GM11168 (cell line): Measurements from ENCODE around the gene NT5C3A.

ENCODE experiments used
- in situ Hi-C: fragments of 300-500 bp; cut with MboI; formaldehyde crosslinking; loops from one replicate; pipeline ENCODE4 v1.12.0; 2022; ENCODE audit warnings: low sequenced_read_pairs; ENCODE audit not compliant: unreplicated experiment

NT5C3A gene

DNA sequence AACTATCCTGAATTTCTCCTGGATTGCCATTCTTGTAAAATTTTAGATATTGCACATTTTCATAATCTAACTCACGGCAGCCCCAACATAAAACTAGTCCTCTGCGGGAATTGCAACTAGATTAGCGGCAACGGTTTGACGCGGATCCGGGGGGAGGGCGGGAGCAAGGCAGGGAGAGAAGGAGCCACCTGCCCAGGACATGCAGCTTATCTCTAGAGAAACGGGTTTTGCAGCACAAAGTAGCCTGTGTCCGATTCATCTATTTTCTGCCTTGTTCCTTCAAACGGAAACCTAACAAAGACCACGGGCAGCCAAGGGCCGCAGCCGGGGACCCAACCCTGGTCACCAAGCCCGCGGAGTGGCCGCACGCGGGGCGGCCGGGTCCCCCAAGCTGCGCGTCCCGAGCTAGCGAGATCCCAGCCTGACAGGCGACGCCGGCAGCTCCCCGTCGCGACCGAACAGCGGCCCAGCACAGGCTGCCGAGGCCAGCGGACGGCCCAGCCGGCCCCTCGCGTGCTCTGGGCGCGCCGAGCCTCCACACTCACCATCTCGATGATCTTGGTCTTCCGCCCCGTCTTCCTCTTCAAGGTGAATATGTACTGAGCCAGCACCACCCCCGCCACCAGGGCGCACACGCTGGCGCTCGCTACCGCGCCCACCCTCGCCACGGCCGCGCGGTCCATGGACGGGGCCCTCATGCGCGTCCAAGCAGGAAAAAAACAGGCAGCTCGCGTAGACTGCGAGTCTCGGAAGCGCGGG is at the start of gene NT5C3A:
TSS of gene NT5C3A (minus strand) at position 754 of the 759 bp plus-strand sequence. CDS start at position 683, 71 bp downstream.
- in situ Hi-C loops = no loop called here

DNA sequence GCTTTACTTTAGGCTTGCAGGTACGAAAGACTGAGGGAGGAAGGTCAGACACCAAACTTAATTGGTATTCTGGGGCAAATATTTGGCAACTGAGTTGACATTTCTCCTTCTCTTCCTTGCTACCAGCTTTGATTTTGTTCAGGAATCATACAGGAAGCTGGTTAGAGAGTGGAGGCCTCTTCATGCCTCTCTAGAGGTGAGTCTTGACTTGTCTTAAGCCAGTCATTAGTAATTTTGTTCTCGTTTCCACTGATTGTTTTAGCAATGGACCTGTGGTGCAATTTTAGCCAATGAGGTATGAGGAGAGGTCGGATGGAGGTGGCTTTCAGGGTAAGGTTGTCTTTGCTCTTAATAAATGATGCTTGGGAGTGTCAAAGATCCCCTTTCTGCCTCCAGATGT is 49.0 kb upstream of the NT5C3A start:
- in situ Hi-C loops = no loop called here

DNA sequence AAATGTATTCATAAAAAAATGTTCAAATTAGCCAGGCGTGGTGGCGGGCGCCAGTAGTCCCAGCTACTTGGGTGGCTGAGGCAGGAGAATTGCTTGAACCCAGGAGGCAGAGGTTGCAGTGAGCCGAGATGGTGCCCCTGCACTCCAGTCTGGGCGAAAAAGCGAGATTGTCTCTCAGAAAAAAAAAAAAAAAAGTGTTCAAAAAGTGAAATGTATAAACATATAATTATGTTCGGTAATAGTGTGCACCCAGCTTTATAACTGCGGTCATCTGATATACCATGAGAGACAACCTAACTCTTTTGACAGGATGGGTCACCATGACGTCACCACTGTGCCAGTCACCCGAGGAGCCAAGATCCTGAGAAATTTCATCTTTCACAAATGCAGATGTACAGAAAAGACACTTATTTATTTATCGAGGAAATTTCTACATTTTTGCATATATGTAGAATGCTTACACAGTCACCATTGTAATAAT is 47.2 kb upstream of the NT5C3A start:
- in situ Hi-C loops = no loop called here

DNA sequence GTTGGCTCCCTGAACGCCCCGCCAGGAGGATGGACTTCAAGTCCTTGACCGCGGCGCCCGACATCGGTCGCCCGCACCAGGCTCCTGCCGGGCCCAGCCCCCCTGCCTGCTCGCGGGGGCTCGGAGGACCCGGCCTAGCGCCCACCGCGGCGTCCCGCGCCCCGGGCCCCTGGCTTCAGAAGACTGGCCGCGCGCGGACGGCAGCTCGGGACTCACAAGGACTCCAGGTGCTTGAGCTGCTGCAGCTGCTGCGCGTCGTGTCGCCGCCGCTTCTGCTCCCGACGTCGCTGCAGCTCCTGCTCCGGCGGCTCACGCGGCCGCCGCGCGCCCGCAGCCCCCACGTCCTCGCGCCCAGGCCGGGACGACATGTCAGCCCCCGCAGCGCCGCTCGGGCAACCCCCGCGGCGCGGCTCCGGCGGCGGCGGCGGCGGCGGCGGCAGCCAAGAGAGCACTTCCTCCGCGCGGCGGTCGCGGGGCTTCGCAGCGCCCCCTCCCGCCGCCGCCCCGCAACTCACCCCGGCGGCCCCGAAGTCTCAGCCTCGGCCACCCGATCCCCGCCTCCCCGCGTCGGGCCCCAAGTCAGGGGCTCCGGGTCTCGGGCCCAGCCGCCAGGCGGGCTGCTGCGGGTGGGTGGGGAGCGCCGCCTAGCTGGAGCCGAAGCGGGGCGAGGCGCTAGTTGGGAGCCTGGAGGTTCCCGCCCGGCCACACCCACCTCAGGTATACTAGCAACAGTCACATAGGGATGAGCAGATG is 46.6 kb upstream of the NT5C3A start, which contains the start of gene RP9:
TSS of gene RP9 (minus strand) at position 400 of the 753 bp plus-strand sequence. CDS start at position 368, 32 bp downstream.
- in situ Hi-C loops = no loop called here

DNA sequence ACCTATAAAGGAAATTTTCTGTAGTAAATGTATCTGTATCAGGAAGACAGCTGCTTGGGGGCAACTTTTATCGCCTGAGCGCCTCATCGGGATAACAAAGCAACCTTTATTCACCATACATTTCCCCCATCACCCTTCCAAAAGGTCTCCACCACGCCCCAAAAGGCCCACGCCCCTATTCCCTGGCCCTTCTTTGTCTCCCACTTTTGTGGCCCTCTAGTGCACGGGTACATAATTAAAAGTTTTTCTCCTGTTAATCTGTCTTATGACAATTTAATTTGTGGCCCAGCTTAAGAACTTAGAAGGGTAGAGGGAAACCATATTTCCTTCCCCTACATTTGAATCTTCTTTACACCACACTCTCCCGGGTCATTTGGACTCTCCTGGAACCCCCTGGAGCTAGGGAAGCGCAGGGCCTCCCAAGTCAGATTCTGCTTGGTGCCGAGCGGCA is 46.0 kb upstream of the NT5C3A start:
- in situ Hi-C loops = no loop called here

DNA sequence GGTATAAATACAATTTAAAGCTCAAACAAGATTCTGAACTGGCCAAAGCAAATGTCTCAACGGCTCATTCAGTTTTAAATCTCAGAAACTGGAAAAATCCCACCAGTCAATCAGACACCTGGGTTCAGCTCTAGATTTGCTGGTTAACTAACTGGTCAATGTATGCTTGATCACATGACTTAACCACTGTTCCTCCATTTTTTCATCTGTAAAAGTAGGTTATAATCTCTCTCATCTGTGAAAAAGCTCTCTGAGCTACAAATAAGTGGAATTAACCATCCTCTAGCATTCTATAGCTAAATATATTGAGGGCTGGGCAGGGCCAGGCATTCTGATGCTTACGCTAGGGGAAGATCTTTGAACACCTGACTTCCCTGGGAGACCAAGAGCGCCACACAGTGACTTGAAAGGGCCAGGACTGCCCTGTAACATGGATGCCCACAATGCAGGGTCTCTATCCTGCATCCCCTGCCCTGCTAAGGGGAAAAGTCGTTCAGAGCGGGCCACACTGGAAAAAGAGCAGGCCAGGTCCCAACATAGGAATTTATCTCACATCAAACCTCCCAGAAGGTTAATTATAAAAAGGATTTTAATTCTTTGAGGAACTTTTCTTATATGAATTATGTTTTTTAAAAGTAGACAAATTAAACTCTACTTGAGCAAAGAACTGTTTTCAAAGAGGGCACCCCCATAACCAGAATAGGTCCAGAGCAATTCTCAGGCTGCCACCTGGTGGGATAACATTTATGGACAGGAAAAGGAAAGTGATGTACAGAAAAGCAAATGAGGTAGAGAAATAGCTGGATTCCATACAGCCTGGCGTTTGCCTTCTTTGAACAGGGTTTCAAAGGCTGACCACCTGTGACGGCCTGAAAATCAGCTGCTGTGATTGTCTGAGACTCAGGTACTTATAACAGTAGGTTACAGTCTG is 44.8 kb upstream of the NT5C3A start:
- in situ Hi-C loops = no loop called here

DNA sequence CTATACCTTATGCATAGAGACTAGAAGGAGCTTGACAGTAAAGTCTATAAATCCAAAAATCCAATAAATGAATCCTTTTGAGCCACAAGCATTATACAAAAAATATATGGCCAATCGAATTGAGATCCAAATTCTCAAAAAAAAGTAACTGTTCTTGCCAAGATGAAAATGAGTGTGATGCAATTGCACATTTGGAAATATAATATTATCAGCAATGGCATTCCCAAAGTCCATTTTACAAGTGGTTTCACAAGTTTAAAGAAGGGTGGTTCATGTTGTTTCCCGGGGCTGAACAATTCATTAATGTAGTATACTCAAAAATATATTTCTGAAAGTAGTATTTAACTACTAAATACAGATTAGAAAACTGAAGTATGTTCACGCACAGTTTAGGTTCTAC is 39.3 kb upstream of the NT5C3A start:
- in situ Hi-C loops = no loop called here

DNA sequence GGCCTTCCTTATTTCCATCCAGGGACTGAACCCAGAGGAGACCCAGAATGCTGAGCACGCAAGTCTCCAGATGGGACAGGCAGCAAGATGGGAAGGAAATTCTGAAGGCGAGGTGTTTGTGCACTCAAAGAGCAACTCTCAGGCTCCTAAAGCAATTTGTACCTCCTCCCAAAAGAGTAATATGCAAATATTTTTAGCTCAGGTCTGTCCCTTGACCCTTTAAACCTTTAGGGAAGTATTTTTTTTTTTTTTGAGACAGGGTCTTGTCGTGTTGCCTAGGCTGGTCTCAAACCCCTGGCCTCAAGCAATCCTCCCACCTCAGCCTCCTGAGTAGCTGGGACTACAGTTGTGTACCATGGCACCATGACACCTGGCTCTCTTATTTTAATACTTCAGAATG is 38.2 kb upstream of the NT5C3A start:
- in situ Hi-C loops = no loop called here

DNA sequence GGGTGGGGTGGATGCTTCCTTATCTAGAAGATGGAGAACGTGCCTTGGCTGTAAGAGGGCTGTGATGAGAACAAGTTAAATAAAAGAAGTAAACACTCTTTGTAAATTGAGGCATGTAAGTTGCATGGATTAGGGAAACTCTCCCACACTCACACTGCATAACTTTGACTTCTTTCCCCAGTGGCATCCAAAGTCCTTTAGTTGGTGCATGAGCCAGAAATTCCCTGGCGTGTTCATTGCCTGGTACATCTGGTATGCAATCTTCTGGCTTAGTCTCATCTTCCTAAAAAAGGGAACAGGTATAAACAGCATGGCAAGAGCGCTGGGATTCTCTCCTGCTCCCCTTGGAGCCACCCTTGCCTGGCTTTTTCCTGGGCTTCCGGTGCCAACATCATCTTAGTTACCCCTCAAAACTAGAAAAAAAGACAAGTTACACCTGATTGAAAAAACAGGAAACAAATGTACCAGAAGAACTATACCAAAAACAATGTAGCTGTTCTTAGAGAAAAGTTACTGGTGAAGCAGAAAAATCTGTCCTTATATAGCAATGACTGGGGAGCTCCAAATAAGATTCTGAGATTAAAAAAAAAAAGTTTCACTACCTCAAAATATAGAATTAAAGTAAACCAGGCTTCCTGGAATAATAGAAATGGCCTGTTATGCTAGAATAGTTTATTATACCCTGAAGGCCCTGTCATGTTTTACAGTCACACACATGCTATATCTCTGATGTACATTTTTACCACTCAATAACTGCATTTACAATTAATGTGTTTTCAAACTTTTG is 36.8 kb upstream of the NT5C3A start:
- in situ Hi-C loops = loop anchor here (25.0 kb wide), 1 partner anchor 412 kb away; no protein-coding TSS in a partner anchor

DNA sequence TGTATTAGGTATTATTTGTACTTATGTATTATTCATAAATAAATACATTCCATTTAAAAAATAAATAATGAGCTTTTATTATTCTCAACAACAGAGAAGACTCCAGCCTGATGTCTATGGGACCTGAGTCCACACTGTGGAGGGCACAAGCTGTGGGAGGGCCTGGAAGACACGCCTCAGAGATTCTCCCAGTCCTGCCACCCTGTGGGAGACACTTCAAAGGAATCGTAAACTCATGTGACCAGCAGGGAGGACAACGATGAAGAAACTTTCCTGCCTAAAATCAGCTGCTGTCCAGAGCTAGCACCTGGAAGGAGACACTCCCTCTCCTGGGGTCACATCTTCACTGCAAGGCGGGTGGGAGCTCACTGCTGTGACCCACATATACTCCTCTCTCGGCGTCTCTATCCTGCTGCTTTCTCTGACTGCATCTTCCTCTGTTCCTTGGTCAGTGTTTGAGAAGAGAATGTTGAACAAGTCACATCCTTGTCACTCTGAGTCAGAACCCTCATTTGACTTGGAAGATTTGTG is 32.2 kb upstream of the NT5C3A start:
- in situ Hi-C loops = loop anchor here (25.0 kb wide), 1 partner anchor 408 kb away; no protein-coding TSS in a partner anchor

DNA sequence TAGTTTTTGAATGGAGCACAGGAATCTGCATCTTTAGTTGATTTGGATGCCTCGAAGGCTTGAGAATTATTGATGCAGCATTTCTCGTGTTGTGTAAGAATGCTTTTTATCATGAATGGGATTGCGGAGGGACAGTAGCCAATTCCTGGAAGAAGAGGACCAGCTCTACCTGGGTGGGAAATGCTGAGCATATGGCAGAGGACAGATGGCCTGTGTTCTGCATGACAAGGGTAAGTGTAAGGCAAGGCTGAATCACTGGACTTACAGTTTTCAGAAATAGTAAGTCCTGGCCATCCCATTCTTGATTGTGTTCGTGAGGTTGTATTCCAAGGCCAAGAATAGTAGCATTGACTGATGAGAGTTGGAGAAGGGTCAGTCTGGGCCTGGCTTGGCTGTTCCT is 30.7 kb upstream of the NT5C3A start:
- in situ Hi-C loops = loop anchor here (25.0 kb wide), 1 partner anchor 406 kb away; no protein-coding TSS in a partner anchor

DNA sequence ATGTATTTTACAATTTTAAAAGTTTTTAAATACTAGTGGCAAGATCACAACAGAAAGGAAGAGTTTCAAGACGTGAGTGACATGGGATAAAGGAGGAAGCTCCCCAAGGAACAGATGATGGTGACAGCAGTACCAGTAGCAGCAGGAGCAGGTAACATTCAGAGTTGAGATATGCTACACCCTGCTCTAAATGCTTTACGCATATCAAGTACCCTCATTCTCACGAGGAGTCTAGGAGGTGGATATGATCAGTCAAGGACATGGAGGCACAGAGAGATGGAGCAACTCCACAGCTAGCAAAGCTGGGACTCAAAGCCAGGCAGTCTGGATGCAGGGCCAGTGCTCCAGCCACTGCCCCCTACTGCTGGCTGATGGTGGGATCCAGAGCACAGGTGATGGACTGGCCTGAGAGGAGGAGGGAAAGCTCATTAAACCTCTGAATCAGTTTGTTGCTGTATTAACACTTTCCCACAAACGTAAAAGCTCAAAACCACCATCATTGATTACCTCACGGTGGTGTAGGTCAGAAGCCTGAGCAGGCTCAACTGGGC is 29.1 kb upstream of the NT5C3A start:
- in situ Hi-C loops = loop anchor here (25.0 kb wide), 1 partner anchor 404 kb away; no protein-coding TSS in a partner anchor

DNA sequence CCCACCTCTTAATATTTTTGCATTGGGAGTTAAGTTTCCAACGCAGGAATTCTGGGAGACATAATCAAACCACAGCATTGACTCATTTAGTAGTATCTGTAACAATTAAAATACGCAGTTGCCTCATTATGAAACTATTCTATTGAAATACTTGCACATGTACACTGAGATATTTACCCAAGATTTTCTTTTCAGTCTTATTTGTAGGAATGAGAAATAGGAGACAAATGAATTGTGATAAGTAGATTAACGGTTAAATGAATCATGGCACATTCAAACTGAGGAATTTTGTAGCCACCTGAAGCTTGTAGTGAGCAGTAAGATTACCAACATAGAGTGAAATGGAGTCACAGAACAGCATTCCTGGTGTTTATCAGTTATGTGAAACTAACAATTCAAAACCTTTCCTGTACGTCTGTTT is 28.5 kb upstream of the NT5C3A start:
- in situ Hi-C loops = loop anchor here (25.0 kb wide), 1 partner anchor 404 kb away; no protein-coding TSS in a partner anchor

DNA sequence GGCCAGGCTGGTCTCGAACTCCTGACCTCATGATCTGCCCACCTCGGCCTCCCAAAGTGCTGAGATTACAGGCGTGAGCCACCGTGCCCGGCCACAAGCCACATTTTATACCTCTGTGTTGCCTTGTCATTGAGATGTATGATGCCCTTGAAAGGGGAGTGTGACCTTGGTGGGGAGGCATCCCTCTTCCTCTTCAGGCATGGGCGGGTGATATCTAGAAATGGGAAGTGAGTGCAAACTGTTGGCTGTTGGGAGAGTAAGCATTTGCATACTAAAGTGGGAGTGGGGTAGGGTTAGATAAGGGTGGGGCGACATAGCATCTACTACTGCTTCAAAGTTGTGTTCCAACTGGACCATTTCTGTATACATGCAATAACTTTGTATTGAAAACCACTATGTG is 26.6 kb upstream of the NT5C3A start:
- in situ Hi-C loops = loop anchor here (25.0 kb wide), 1 partner anchor 402 kb away; no protein-coding TSS in a partner anchor

DNA sequence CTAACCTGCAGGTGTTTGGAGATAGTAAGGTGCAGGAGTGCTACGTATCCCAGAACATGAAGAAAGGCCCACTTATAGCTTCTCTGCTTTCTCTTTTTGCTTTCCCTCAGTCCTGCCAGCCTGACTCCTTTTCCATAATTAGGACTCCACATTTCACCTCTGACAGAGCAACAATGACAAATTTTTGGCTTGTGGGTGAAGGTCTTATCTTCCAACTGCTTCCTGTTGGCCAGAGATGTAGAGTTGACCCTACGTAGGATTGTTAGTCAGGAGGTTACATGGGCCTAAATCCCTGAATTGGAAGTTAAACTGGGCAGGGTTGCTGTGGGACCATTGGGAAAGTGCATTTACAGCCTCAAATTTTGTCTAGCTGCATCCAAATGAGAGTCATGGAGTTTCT is 25.3 kb upstream of the NT5C3A start:
- in situ Hi-C loops = loop anchor here (25.0 kb wide), 1 partner anchor 401 kb away; no protein-coding TSS in a partner anchor

DNA sequence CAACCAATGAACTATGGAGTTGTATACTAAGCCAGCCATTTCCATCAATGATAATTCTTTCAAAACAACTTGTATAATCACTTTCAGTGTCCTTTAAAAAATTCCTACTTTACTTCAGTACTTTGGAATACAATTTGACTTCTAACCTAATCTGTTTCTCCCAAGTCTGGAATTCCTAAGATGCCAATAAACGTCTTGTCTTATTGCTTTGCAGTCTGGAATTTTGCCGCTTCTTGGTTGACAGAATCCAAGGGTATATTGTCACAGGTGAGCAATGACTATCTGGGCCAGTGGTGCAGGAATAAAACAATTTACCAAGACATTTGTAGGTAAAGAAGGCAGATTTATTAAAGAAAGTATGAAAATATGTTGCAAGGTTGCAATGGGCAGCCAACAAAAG is 24.8 kb upstream of the NT5C3A start:
- in situ Hi-C loops = loop anchor here (25.0 kb wide), 1 partner anchor 400 kb away; no protein-coding TSS in a partner anchor

DNA sequence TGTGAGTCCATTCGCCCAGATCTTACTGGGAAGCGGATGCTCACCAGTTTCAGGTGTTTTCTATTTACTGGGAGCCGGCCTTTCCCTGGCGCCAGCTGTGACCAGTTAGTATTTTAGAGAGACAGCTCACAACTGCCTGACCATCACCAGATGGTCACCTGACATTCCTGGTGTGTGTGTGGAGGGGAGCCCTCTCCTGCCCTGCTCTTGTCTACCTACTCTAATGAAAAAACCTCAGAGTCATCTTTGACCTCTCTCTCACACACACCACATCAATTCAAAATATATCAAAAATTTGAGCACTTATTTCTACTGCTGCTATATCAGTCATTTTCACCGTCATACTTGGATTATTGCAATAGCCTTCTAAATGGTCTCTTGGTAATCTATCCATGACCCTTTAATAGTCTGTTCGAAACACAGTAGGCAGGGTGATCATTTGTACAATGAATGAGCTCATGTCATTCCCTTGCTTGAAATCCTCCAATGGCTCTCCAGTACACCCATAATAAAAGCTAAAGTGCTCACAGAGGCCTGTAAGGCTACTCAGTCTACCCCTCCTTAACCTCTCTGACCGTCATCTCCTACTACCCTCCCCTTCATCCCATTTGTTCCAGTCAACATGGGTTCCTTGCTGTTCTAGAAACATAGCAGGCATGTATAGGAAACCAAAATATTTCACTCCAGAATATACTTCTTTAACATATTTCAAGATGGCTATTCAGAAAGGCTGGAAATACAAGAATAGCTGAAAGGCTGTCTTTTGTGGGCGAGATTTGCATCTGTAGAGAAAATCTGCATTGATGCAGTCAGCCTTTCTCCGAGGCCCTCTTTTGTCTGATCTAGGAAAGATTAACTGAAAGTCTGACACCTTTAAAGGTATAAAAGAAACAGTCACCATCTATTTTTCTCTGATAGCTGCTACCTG is 17.5 kb upstream of the NT5C3A start:
- in situ Hi-C loops = loop anchor here (25.0 kb wide), 1 partner anchor 393 kb away; no protein-coding TSS in a partner anchor
